ENCODE results near the gene PRDM16.

Gene PRDM16

GRCh38 chr1:3368059-3368458, 299.1 kb downstream of the PRDM16 start:
- no peak for DNase-seq
- Histone ChIP-seq H3K36me3 (ENCODE audit: control insufficient read depth in 1 of 2, insufficient read depth in 2 of 2, low read depth in 1 of 2, low read length in 2 of 2) (no peaks in the 10 kb centered on the region), H3K18ac (ENCODE audit: low read depth in 1 of 2, low read length in 2 of 2) (no peak overlapping the region), H3K9ac (ENCODE audit: low read length) (peak overlapping the region; percentile 75), H3K23ac (ENCODE audit: low read length in 2 of 2) (no peak overlapping the region), H4K8ac (ENCODE audit: low read length) (no peak overlapping the region), H3K4me2 (ENCODE audit: low read length, poor library complexity, severe bottlenecking) (no peak overlapping the region), H2BK5ac (ENCODE audit: low read depth, low read length, poor library complexity, severe bottlenecking) (no peak overlapping the region), H3K9me3 (ENCODE audit: control insufficient read depth, low read length) (no peaks in the 10 kb centered on the region), H3K79me1 (replicated peaks; ENCODE audit: low read length, poor library complexity, severe bottlenecking) (no peaks in the 10 kb centered on the region), H3K4me1 (ENCODE audit: control insufficient read depth, insufficient read depth, low read depth, low read length) (peaks cover 6% of the 10 kb centered on the region), H3K27ac (ENCODE audit: low read length, poor library complexity, severe bottlenecking) (no peak overlapping the region), H2BK120ac (ENCODE audit: low read depth, low read length) (no peak overlapping the region), H2BK12ac (ENCODE audit: low read length in 2 of 2) (no peak overlapping the region), H2BK15ac (ENCODE audit: low read depth, poor library complexity, severe bottlenecking) (no peak overlapping the region), H3K14ac (ENCODE audit: low read length in 2 of 2) (no peak overlapping the region), H2AFZ (ENCODE audit: low read depth, low read length) (no peak overlapping the region), H2AK5ac (ENCODE audit: low read length, severe bottlenecking) (no peak overlapping the region), H3K4me3 (ENCODE audit: insufficient read depth in 1 of 2, low read depth in 1 of 2, low read length in 2 of 2) (peak overlapping the region in 1 of 2 experiments; percentile 66), H3K4ac (ENCODE audit: low read depth in 1 of 2, low read length in 2 of 2) (no peak overlapping the region), H4K91ac (ENCODE audit: low read length) (no peak overlapping the region), H3K27me3 (ENCODE audit: control insufficient read depth in 1 of 2, insufficient read depth in 1 of 2, low read length in 2 of 2) (peaks cover 0 to 68% of the 10 kb centered on the region in 2 experiments)
- WGBS: 87% methylated on average over 14 of the region's 14 CpGs

- no peak overlapping the region for H3K27ac ChIP-seq (ENCODE audit: low read length, poor library complexity, severe bottlenecking)
- no peak overlapping the region for H2AK5ac ChIP-seq (ENCODE audit: low read length, severe bottlenecking)
- H3K18ac ChIP-seq (ENCODE audit: low read depth in 1 of 2, low read length in 2 of 2): no peak overlapping the region
- no peaks in the 10 kb centered on the region for H3K79me1 ChIP-seq (replicated peaks; ENCODE audit: low read length, poor library complexity, severe bottlenecking)
- H4K8ac ChIP-seq (ENCODE audit: low read length): no peak overlapping the region
- no peak overlapping the region for H2BK12ac ChIP-seq (ENCODE audit: low read length in 2 of 2)
- H3K23ac ChIP-seq (ENCODE audit: low read length in 2 of 2): no peak overlapping the region
- H3K27me3 ChIP-seq (ENCODE audit: control insufficient read depth in 1 of 2, insufficient read depth in 1 of 2, low read length in 2 of 2): peaks cover 0 to 66% of the 10 kb centered on the region in 2 experiments
- H3K9ac ChIP-seq (ENCODE audit: low read length): peak overlapping the region; percentile 75
- peaks cover 6% of the 10 kb centered on the region for H3K4me1 ChIP-seq (ENCODE audit: control insufficient read depth, insufficient read depth, low read depth, low read length)
- no peak overlapping the region for H3K4me2 ChIP-seq (ENCODE audit: low read length, poor library complexity, severe bottlenecking)
- no peak overlapping the region for H2AFZ ChIP-seq (ENCODE audit: low read depth, low read length)
- H3K14ac ChIP-seq (ENCODE audit: low read length in 2 of 2): no peak overlapping the region
- no peaks in the 10 kb centered on the region for H3K36me3 ChIP-seq (ENCODE audit: control insufficient read depth in 1 of 2, insufficient read depth in 2 of 2, low read depth in 1 of 2, low read length in 2 of 2)
- H4K91ac ChIP-seq (ENCODE audit: low read length): no peak overlapping the region
- H2BK5ac ChIP-seq (ENCODE audit: low read depth, low read length, poor library complexity, severe bottlenecking): no peak overlapping the region
- H2BK120ac ChIP-seq (ENCODE audit: low read depth, low read length): no peak overlapping the region
- H2BK15ac ChIP-seq (ENCODE audit: low read depth, poor library complexity, severe bottlenecking): no peak overlapping the region
- 63% methylated on average over 16 of the region's 16 CpGs for WGBS
- DNase-seq: no peak
- no peaks in the 10 kb centered on the region for H3K9me3 ChIP-seq (ENCODE audit: control insufficient read depth, low read length)
- H3K4me3 ChIP-seq (ENCODE audit: insufficient read depth in 1 of 2, low read depth in 1 of 2, low read length in 2 of 2): peak overlapping the region in 1 of 2 experiments; percentile 66
- no peak overlapping the region for H3K4ac ChIP-seq (ENCODE audit: low read depth in 1 of 2, low read length in 2 of 2)
These were observed 299.9 kb downstream of the PRDM16 start for GRCh38 chr1:3368711-3369445.

GRCh38 chr1:3369446-3370076, 300.6 kb downstream of the PRDM16 start:
- Histone ChIP-seq H3K23ac (ENCODE audit: low read length in 2 of 2) (no peak overlapping the region), H2AFZ (ENCODE audit: low read depth, low read length) (no peak overlapping the region), H4K91ac (ENCODE audit: low read length) (no peak overlapping the region), H2BK5ac (ENCODE audit: low read depth, low read length, poor library complexity, severe bottlenecking) (no peak overlapping the region), H2BK120ac (ENCODE audit: low read depth, low read length) (no peak overlapping the region), H2AK5ac (ENCODE audit: low read length, severe bottlenecking) (no peak overlapping the region), H3K4me1 (ENCODE audit: control insufficient read depth, insufficient read depth, low read depth, low read length) (peaks cover 6% of the 10 kb centered on the region), H3K27me3 (ENCODE audit: control insufficient read depth in 1 of 2, insufficient read depth in 1 of 2, low read length in 2 of 2) (peaks cover 0 to 62% of the 10 kb centered on the region in 2 experiments), H3K9ac (ENCODE audit: low read length) (peak overlapping the region; percentile 75), H3K4me2 (ENCODE audit: low read length, poor library complexity, severe bottlenecking) (no peak overlapping the region), H3K4me3 (ENCODE audit: insufficient read depth in 1 of 2, low read depth in 1 of 2, low read length in 2 of 2) (peak overlapping the region in 1 of 2 experiments; percentile 66), H3K9me3 (ENCODE audit: control insufficient read depth, low read length) (no peaks in the 10 kb centered on the region), H2BK15ac (ENCODE audit: low read depth, poor library complexity, severe bottlenecking) (no peak overlapping the region), H4K8ac (ENCODE audit: low read length) (no peak overlapping the region), H3K4ac (ENCODE audit: low read depth in 1 of 2, low read length in 2 of 2) (no peak overlapping the region), H2BK12ac (ENCODE audit: low read length in 2 of 2) (no peak overlapping the region), H3K79me1 (replicated peaks; ENCODE audit: low read length, poor library complexity, severe bottlenecking) (no peaks in the 10 kb centered on the region), H3K18ac (ENCODE audit: low read depth in 1 of 2, low read length in 2 of 2) (no peak overlapping the region), H3K36me3 (ENCODE audit: control insufficient read depth in 1 of 2, insufficient read depth in 2 of 2, low read depth in 1 of 2, low read length in 2 of 2) (no peaks in the 10 kb centered on the region), H3K27ac (ENCODE audit: low read length, poor library complexity, severe bottlenecking) (no peak overlapping the region), H3K14ac (ENCODE audit: low read length in 2 of 2) (no peak overlapping the region)
- DNase-seq: peak; percentile 2
- WGBS: 64% methylated on average over 12 of the region's 12 CpGs

GRCh38 chr1:3370856-3371703, 302.1 kb downstream of the PRDM16 start:
- H3K27me3 ChIP-seq (ENCODE audit: control insufficient read depth in 1 of 2, insufficient read depth in 1 of 2, low read length in 2 of 2): peaks cover 0 to 62% of the 10 kb centered on the region in 2 experiments
- H3K9me3 ChIP-seq (ENCODE audit: control insufficient read depth, low read length): no peaks in the 10 kb centered on the region
- H2BK120ac ChIP-seq (ENCODE audit: low read depth, low read length): no peak overlapping the region
- WGBS: 85% methylated on average over 4 of the region's 4 CpGs
- no peak overlapping the region for H2AFZ ChIP-seq (ENCODE audit: low read depth, low read length)
- H3K4ac ChIP-seq (ENCODE audit: low read depth in 1 of 2, low read length in 2 of 2): no peak overlapping the region
- peak overlapping the region; percentile 31 for H3K9ac ChIP-seq (ENCODE audit: low read length)
- peaks cover 4% of the 10 kb centered on the region for H3K4me1 ChIP-seq (ENCODE audit: control insufficient read depth, insufficient read depth, low read depth, low read length)
- H3K36me3 ChIP-seq (ENCODE audit: control insufficient read depth in 1 of 2, insufficient read depth in 2 of 2, low read depth in 1 of 2, low read length in 2 of 2): no peaks in the 10 kb centered on the region
- H3K27ac ChIP-seq (ENCODE audit: low read length, poor library complexity, severe bottlenecking): no peak overlapping the region
- H3K23ac ChIP-seq (ENCODE audit: low read length in 2 of 2): no peak overlapping the region
- H3K4me2 ChIP-seq (ENCODE audit: low read length, poor library complexity, severe bottlenecking): no peak overlapping the region
- H2AK5ac ChIP-seq (ENCODE audit: low read length, severe bottlenecking): no peak overlapping the region
- no peak overlapping the region for H3K18ac ChIP-seq (ENCODE audit: low read depth in 1 of 2, low read length in 2 of 2)
- no peak for DNase-seq
- no peak overlapping the region for H4K91ac ChIP-seq (ENCODE audit: low read length)
- no peak overlapping the region for H2BK15ac ChIP-seq (ENCODE audit: low read depth, poor library complexity, severe bottlenecking)
- H4K8ac ChIP-seq (ENCODE audit: low read length): no peak overlapping the region
- no peak overlapping the region for H2BK5ac ChIP-seq (ENCODE audit: low read depth, low read length, poor library complexity, severe bottlenecking)
- no peak overlapping the region for H3K14ac ChIP-seq (ENCODE audit: low read length in 2 of 2)
- no peak overlapping the region for H3K4me3 ChIP-seq (ENCODE audit: insufficient read depth in 1 of 2, low read depth in 1 of 2, low read length in 2 of 2)
- no peak overlapping the region for H2BK12ac ChIP-seq (ENCODE audit: low read length in 2 of 2)
- no peaks in the 10 kb centered on the region for H3K79me1 ChIP-seq (replicated peaks; ENCODE audit: low read length, poor library complexity, severe bottlenecking)
